H9 (cell line): ENCODE measurements around the gene ADAT1. TPM values are rescaled to one million over a fixed set of nuclear protein-coding genes. Genes with fewer than 3 reads are reported as not detected.

Experiments
- DNase-seq: peaks from one replicate; pipeline ENCODE4 v3.0.0-alpha.2; 2017
- H2AFZ ChIP-seq: one replicate; pipeline ENCODE4 v1.6.1; 2013; ENCODE audit warnings: mild to moderate bottlenecking, low read length, control low read depth, moderate library complexity
- H2AK5ac ChIP-seq: 2 replicates; pipeline ENCODE4 v1.6.1; 2013; ENCODE audit warnings: low read length, control low read depth, mixed read lengths; ENCODE audit not compliant: insufficient read length
- H2BK120ac ChIP-seq: one replicate; pipeline ENCODE4 v1.6.1; 2013; ENCODE audit warnings: low read depth, mild to moderate bottlenecking, low read length, control low read depth, inconsistent platforms; ENCODE audit not compliant: poor library complexity, severe bottlenecking
- H2BK12ac ChIP-seq: 2 replicates; pipeline ENCODE4 v1.6.1; 2013; ENCODE audit warnings: low read length, control low read depth, mixed read lengths, low read depth; ENCODE audit not compliant: insufficient read length
- H2BK15ac ChIP-seq: 2 replicates; pipeline ENCODE4 v1.6.1; 2013; ENCODE audit warnings: low read depth, low read length, control low read depth
- H2BK20ac ChIP-seq: one replicate; pipeline ENCODE4 v1.6.1; 2013; ENCODE audit warnings: low read depth, mild to moderate bottlenecking, low read length, control low read depth, inconsistent platforms; ENCODE audit not compliant: poor library complexity, severe bottlenecking
- H2BK5ac ChIP-seq: 2 replicates; pipeline ENCODE4 v1.6.1; 2013; ENCODE audit warnings: low read length, control low read depth, mixed read lengths; ENCODE audit not compliant: insufficient read length
- H3K14ac ChIP-seq: 2 replicates; pipeline ENCODE4 v1.6.1; 2013; ENCODE audit warnings: low read length, control low read depth; ENCODE audit not compliant: insufficient read depth
- H3K18ac ChIP-seq: 2 replicates; pipeline ENCODE4 v1.6.1; 2013; ENCODE audit warnings: low read depth, mild to moderate bottlenecking, mixed read lengths, low read length, control low read depth; ENCODE audit not compliant: insufficient read length
- H3K23ac ChIP-seq: 2 replicates; pipeline ENCODE4 v1.6.1; 2013; ENCODE audit warnings: low read length, control low read depth, mixed read lengths, low read depth; ENCODE audit not compliant: insufficient read length
- H3K23me2 ChIP-seq: 2 replicates; pipeline ENCODE4 v1.6.1; 2013; ENCODE audit warnings: low read depth, mild to moderate bottlenecking, mixed read lengths, low read length, control low read depth; ENCODE audit not compliant: insufficient read length, poor library complexity, severe bottlenecking
- H3K27ac ChIP-seq: 2 replicates; pipeline ENCODE4 v1.5.1; 2013; ENCODE audit warnings: low read length, control low read depth, mixed read lengths, low read depth; ENCODE audit not compliant: insufficient read length
- H3K27me3 ChIP-seq: 2 replicates; pipeline ENCODE4 v1.6.1; 2013; ENCODE audit warnings: low read length, control low read depth, inconsistent platforms; ENCODE audit not compliant: insufficient read depth
- H3K4ac ChIP-seq: 2 replicates; pipeline ENCODE4 v1.6.1; 2013; ENCODE audit warnings: low read depth, mild to moderate bottlenecking, control low read depth, inconsistent platforms, low read length, moderate library complexity
- H3K4me1 ChIP-seq: 2 replicates; pipeline ENCODE4 v1.6.1; 2013; ENCODE audit warnings: low read length, control low read depth, inconsistent platforms; ENCODE audit not compliant: insufficient read depth
- H3K4me2 ChIP-seq: 2 replicates; pipeline ENCODE4 v1.6.1; 2013; ENCODE audit warnings: low read length, control low read depth, mixed read lengths; ENCODE audit not compliant: insufficient read length, insufficient read depth
- H3K56ac ChIP-seq: 2 replicates; pipeline ENCODE4 v1.6.1; 2013; ENCODE audit warnings: low read depth, mild to moderate bottlenecking, mixed read lengths, low read length, control low read depth; ENCODE audit not compliant: insufficient read length
- H3K79me1 ChIP-seq: 2 replicates; pipeline ENCODE4 v1.6.1; 2013; ENCODE audit warnings: low read depth, mild to moderate bottlenecking, moderate library complexity, low read length, control low read depth, inconsistent platforms; ENCODE audit not compliant: insufficient read depth, poor library complexity, severe bottlenecking
- H3K79me2 ChIP-seq: 2 replicates; pipeline ENCODE4 v1.6.1; 2013; ENCODE audit warnings: low read length, control low read depth, inconsistent platforms; ENCODE audit not compliant: insufficient read depth
- H3K9ac ChIP-seq: 2 replicates; pipeline ENCODE4 v1.6.1; 2013; ENCODE audit warnings: low read length, control low read depth, mixed read lengths; ENCODE audit not compliant: insufficient read length; ENCODE audit errors: extremely low read depth
- H3K9me3 ChIP-seq: one replicate; pipeline ENCODE4 v1.6.1; 2013; ENCODE audit warnings: low read depth, low read length, inconsistent platforms; ENCODE audit not compliant: control insufficient read depth
- H3T11ph ChIP-seq: one replicate; pipeline ENCODE4 v1.6.1; 2013; ENCODE audit warnings: mild to moderate bottlenecking, low read length, control low read depth, inconsistent platforms
- H4K20me1 ChIP-seq: one replicate; pipeline ENCODE4 v1.6.1; 2013; ENCODE audit not compliant: control insufficient read depth, insufficient read length, insufficient read depth
- H4K5ac ChIP-seq: 2 replicates; pipeline ENCODE4 v1.6.1; 2013; ENCODE audit warnings: low read depth, mild to moderate bottlenecking, mixed read lengths, low read length, control low read depth; ENCODE audit not compliant: insufficient read length
- H4K8ac ChIP-seq: replicated peaks from 2 replicates; pipeline ENCODE4 v1.6.1; 2013; ENCODE audit warnings: low read length, control low read depth, mixed read lengths, low read depth; ENCODE audit not compliant: insufficient read length
- H4K91ac ChIP-seq: 2 replicates; pipeline ENCODE4 v1.6.1; 2013; ENCODE audit warnings: low read depth, mild to moderate bottlenecking, moderate library complexity, mixed read lengths, low read length, control low read depth; ENCODE audit not compliant: insufficient read length
- H3K27ac Mint-ChIP-seq, 3 experiments: 2 replicates in 2 of 3; 3 replicates in 1 of 3; pipeline ENCODE4 v1.8.0; 2020 to 2021; ENCODE audit warnings: mixed read lengths in 3 of 3, mild to moderate bottlenecking in 1 of 3, moderate library complexity in 1 of 3
- H3K27me3 Mint-ChIP-seq: 2 replicates; pipeline ENCODE4 v1.8.0; 2021; ENCODE audit warnings: low read depth, mild to moderate bottlenecking, moderate library complexity, mixed read lengths
- H3K36me3 Mint-ChIP-seq, 3 experiments: 2 replicates in 2 of 3; 3 replicates in 1 of 3; pipeline ENCODE4 v1.8.0; 2020 to 2021; ENCODE audit warnings: low read depth in 3 of 3, mixed read lengths in 3 of 3; ENCODE audit not compliant: insufficient read depth in 1 of 3
- H3K4me1 Mint-ChIP-seq, 2 experiments: 2 replicates each; pipeline ENCODE4 v1.8.0; 2020; ENCODE audit warnings: mixed read lengths in 2 of 2
- H3K4me3 Mint-ChIP-seq, 2 experiments: 2 replicates in 1 of 2; 3 replicates in 1 of 2; pipeline ENCODE4 v1.8.0; 2020 to 2021; ENCODE audit warnings: mild to moderate bottlenecking in 2 of 2, mixed read lengths in 2 of 2, moderate library complexity in 1 of 2
- H3K9me3 Mint-ChIP-seq, 2 experiments: 2 replicates in 1 of 2; 3 replicates in 1 of 2; pipeline ENCODE4 v1.8.0; 2020; ENCODE audit warnings: mild to moderate bottlenecking in 2 of 2, mixed read lengths in 2 of 2, moderate library complexity in 1 of 2
- WGBS: extraction: QIAGEN DNeasy Blood & Tissue Kit; methylation state at CpG from one replicate; pipeline ENCODE4 v1.1.7; 2013; ENCODE audit warnings: missing lambda C conversion rate, low lambda C conversion rate, mixed read lengths; ENCODE audit not compliant: insufficient read length; ENCODE audit errors: extremely low coverage; 5-methylcytosine and 5-hydroxymethylcytosine counted together
- total RNA-seq: library from RNA; stranded (reverse); gene quantifications from 2 replicates; pipeline ENCODE4 v1.2.1, GENCODE V29; 2021
- TF ChIP-seq, protein P1 (sequence below): fragments of 200-600 bp; sonication (generic); conservative IDR thresholded peaks from 3 replicates; pipeline ENCODE4 v1.8.0; 2021; ENCODE audit warnings: antibody characterized with exemption, mild to moderate bottlenecking

The ADAT1 gene
- total RNA-seq, 1 experiment from 2014 or later = 54.2 TPM

DNA sequence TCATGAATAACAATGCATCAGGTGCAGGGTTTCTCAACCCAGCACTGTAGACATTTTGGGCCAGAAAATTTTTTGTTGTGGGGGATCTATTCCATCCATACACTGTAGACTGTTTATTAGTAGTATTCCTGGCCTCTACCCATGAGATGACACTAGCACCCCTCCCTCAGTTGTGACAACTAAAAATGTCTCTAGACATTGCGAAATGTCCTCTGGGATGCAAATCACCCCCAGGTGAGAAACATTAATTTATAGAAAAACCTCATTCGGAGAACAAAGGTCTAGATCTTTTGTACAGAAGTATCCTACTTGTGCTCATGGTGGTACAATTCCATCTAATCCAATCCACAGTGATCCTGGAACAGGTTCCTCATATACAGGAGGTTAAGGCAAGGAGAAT lies 4.3 kb downstream of the ADAT1 start:
- H4K91ac ChIP-seq = no peak overlapping the region
- no CpG with 5 or more reads among the region's 2 CpGs for WGBS
- no peaks in the 10 kb centered on the region for H3K27me3 ChIP-seq
- H3K27me3 Mint-ChIP-seq = peaks cover 1% of the 10 kb centered on the region; the same call in 1 of the 2 replicates
- H3K9me3 Mint-ChIP-seq = no peaks in the 10 kb centered on the region
- H3K4me1 ChIP-seq = no peaks in the 10 kb centered on the region
- H3K4me3 Mint-ChIP-seq = no peak overlapping the region
- no peaks in the 10 kb centered on the region for H3K79me1 ChIP-seq
- H3K79me2 ChIP-seq = no peaks in the 10 kb centered on the region
- H4K20me1 ChIP-seq = no peaks in the 10 kb centered on the region
- no peaks in the 10 kb centered on the region for H3K9me3 ChIP-seq
- H2AK5ac ChIP-seq = no peak overlapping the region
- H3K4ac ChIP-seq = no peak overlapping the region
- no peak overlapping the region for H2BK15ac ChIP-seq
- TF ChIP-seq, protein P1, sequence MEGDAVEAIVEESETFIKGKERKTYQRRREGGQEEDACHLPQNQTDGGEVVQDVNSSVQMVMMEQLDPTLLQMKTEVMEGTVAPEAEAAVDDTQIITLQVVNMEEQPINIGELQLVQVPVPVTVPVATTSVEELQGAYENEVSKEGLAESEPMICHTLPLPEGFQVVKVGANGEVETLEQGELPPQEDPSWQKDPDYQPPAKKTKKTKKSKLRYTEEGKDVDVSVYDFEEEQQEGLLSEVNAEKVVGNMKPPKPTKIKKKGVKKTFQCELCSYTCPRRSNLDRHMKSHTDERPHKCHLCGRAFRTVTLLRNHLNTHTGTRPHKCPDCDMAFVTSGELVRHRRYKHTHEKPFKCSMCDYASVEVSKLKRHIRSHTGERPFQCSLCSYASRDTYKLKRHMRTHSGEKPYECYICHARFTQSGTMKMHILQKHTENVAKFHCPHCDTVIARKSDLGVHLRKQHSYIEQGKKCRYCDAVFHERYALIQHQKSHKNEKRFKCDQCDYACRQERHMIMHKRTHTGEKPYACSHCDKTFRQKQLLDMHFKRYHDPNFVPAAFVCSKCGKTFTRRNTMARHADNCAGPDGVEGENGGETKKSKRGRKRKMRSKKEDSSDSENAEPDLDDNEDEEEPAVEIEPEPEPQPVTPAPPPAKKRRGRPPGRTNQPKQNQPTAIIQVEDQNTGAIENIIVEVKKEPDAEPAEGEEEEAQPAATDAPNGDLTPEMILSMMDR = no peak
- H4K8ac ChIP-seq = no peak overlapping the region
- H3T11ph ChIP-seq = no peak overlapping the region
- H2BK20ac ChIP-seq = no peak overlapping the region
- H2BK12ac ChIP-seq = no peak overlapping the region
- no peak for DNase-seq
- H3K4me1 Mint-ChIP-seq = peaks cover 15 to 17% of the 10 kb centered on the region in 2 experiments
- H3K23ac ChIP-seq = no peak overlapping the region
- no peak overlapping the region for H4K5ac ChIP-seq
- H2BK120ac ChIP-seq = no peak overlapping the region
- H3K27ac Mint-ChIP-seq = no peak overlapping the region
- no peak overlapping the region for H2AFZ ChIP-seq
- H3K18ac ChIP-seq = no peak overlapping the region
- no peak overlapping the region for H3K9ac ChIP-seq
- H2BK5ac ChIP-seq = no peak overlapping the region
- no peak overlapping the region for H3K56ac ChIP-seq
- H3K36me3 Mint-ChIP-seq = peaks cover 28 to 55% (median 55%) of the 10 kb centered on the region in 3 experiments; a peak in 6 of 7 replicates
- H3K27ac ChIP-seq = no peak overlapping the region
- peaks cover 11% of the 10 kb centered on the region for H3K23me2 ChIP-seq
- H3K14ac ChIP-seq = no peak overlapping the region
- no peak overlapping the region for H3K4me2 ChIP-seq
